WTC11 (cell line): Measurements from ENCODE around the gene CITED4.

Experiments used
- ATF3 ChIP-seq: sonication (generic); formaldehyde crosslinking; conservative IDR thresholded peaks from 2 replicates; pipeline ENCODE4 v1.8.1; 2022; ENCODE audit warnings: mild to moderate bottlenecking, missing genetic modification reagents
- CTCF ChIP-seq: fragments of 200-600 bp; IDR thresholded peaks from 2 replicates; pipeline ENCODE4 v1.8.0; 2022; ENCODE audit warnings: antibody characterized with exemption
- GABPB1 ChIP-seq: sonication (generic); formaldehyde crosslinking; IDR thresholded peaks from 2 replicates; pipeline ENCODE4 v1.8.1; 2023; ENCODE audit warnings: mild to moderate bottlenecking, missing genetic modification reagents
- IRF2 ChIP-seq: sonication (generic); formaldehyde crosslinking; IDR thresholded peaks from 2 replicates; pipeline ENCODE4 v1.8.0; 2022; ENCODE audit warnings: low read depth, missing genetic modification reagents, borderline replicate concordance
- KAT7 ChIP-seq: sonication (generic); formaldehyde crosslinking; IDR thresholded peaks from 2 replicates; pipeline ENCODE4 v1.8.1; 2023; ENCODE audit warnings: missing genetic modification reagents, mild to moderate bottlenecking, borderline replicate concordance
- NR3C1 ChIP-seq: sonication (generic); formaldehyde crosslinking; conservative IDR thresholded peaks from 2 replicates; pipeline ENCODE4 v1.8.1; 2023; ENCODE audit warnings: low read depth, mild to moderate bottlenecking, missing genetic modification reagents
- SP1 ChIP-seq: sonication (generic); formaldehyde crosslinking; conservative IDR thresholded peaks from 2 replicates; pipeline ENCODE4 v1.8.1; 2022; ENCODE audit warnings: missing genetic modification reagents
- TF ChIP-seq, protein P1 (sequence below): sonication (generic); formaldehyde crosslinking; IDR thresholded peaks from 2 replicates; pipeline ENCODE4 v1.8.1; 2022; ENCODE audit warnings: missing genetic modification reagents, borderline replicate concordance

DNA sequence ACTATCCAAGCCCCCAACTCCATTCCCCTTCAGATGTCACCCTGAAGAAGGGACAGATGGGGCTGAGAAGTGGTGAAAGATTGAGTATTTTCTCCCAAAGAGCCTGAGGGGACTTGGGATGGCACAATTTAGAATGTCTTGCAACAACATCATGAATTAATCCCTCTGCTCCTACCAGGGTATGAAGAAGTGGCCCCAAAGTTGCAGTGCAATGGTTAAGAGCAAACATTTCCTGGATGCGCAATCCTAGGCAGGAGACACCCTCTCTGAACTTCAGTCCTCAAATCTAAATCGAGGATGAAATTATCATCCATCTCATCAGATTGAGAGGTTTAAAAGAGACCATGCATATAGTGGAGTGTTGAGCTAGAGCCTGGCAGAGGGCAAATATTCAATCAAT, 28.6 kb upstream of the CITED4 start:
- TF ChIP-seq CTCF (no peak), NR3C1 (no peak), SP1 (CRISPR knock-in tag) (no peak), IRF2 (CRISPR knock-in tag) (no peak), ATF3 (no peak), GABPB1 (CRISPR knock-in tag) (no peak), KAT7 (CRISPR knock-in tag) (no peak)
- TF ChIP-seq, protein P1, sequence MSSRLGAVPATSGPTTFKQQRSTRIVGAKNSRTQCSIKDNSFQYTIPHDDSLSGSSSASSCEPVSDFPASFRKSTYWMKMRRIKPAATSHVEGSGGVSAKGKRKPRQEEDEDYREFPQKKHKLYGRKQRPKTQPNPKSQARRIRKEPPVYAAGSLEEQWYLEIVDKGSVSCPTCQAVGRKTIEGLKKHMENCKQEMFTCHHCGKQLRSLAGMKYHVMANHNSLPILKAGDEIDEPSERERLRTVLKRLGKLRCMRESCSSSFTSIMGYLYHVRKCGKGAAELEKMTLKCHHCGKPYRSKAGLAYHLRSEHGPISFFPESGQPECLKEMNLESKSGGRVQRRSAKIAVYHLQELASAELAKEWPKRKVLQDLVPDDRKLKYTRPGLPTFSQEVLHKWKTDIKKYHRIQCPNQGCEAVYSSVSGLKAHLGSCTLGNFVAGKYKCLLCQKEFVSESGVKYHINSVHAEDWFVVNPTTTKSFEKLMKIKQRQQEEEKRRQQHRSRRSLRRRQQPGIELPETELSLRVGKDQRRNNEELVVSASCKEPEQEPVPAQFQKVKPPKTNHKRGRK (CRISPR knock-in tag), result no peak
